ENCODE results near the gene CHST3.
A peak's percentile ranks its signal among the peaks of the same experiment; 100 is the strongest.
"Not testable (repeated sequence)": the region's sequence is repeated elsewhere in the genome, so short reads cannot be mapped to it uniquely, and the experiment has no call there.

The CHST3 gene

DNA sequence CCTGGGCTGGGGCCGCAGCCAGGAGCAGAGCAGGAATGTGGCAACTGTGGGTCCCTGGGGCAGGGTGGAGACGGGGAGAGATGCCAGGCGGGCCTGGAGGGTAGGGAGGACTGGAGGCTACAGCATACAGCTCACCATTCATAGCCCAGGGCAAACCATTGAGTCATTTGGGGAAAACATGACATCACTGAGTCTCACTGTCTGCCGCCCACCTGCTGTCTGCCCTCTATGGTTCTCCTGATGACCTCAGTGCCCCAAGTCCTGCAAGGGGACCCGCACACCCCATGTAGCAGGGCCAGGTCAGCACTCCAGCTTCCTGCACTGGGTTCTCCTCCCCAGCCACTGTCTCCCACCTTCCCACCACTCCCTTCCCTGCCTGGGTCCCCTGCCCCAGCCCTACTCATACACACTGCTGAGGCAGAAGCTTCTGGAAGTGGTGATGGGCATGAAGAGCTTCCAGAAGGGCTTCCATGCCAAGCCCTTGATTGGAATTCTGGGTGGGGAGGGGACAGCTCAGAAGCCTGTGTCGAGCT, 10.4 kb downstream of the CHST3 start:
- no peak for DNase-seq

DNA sequence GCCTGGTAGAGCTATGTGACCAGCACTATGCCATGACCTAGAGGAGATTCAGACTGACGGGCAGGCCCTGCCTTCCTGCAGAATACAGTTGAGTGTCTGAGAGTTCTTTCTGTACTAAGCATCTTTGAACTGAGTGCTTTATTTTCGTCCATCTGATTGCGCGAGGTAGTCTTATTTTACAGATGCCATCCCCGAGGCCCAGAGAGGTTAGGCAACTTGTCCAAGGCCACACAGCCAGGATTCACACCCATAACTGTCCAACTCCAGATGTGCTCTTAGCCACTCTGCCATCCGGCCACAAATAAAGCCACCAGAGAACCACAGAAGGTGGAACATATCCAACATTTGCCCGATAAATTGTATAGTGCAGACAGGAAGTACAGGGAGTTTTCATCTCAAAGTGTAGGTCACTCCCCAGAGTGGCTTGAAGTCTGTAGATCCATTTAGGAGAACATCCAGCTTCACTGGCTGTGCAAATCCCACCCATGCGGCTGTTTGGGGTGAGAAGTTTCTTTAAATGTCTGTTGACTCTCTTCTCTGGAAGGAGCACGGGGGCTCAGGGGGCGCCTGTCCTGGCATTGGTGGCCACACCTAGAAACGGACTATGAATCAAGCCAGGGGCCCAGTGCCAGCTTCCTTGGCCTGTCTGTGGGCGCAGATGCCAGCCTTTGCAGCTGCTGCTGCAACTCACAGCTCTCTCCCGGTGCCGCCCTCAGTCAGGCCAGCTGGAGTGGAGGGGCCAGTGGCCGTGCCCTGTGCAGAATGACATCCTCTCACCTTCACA, 11.1 kb downstream of the CHST3 start:
- no peak for DNase-seq

DNA sequence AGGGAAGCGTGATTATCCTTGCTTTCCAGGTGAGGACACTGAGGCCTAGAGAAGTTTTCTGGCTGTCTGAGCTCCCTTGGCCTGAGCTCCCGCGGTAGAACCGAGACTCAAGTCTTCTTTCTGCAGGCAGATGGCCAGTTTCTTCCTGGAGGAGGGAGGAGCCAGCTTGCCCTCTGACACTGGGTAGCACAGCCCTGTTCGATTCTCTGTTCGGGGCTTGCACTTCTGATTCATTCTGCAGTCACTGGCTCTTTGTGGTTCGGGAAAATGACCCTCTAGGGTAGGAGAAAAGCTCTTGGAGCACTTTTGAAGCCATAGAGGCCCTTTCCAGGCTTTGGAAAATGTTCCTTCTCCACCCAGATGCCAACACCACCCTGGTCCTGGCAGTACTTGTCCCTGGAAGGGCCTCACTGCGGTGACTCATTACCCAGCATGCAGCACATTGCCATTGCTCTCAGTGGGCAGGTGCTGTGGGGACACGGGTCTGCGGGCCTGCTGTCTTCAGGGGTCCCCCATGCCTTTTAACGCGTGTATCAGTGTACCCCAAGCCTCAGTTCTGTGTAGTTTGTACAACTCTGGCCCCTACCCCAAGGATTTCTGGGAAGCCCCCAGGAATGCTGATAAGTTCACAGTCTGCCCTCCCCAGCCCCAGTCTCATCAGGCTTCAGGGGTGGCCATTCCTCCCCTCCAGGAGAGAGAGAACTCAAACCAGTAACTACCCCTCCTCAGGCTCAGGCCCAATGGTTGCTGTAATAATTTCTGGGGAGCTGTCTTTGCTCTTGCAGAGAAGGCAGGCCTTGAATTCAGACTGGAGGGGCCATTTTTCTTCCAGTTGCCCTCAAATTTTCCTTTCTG, 11.9 kb downstream of the CHST3 start:
- DNase-seq = peak; percentile 47

DNA sequence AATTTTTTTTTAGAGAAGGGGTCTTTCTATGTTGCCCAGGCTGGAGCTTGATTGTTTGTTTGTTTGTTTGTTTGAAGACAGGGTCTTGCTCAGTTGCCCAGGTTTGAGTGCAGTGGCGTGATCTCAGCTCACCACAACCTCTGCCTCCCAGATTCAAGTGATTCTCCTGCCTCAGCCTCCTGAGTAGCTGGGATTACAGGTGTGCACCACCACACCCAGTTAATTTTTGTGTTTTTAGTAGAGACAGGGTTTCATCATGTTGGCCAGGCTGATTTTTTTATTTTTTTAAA, 13.4 kb downstream of the CHST3 start:
- DNase-seq = not testable (repeated sequence)

DNA sequence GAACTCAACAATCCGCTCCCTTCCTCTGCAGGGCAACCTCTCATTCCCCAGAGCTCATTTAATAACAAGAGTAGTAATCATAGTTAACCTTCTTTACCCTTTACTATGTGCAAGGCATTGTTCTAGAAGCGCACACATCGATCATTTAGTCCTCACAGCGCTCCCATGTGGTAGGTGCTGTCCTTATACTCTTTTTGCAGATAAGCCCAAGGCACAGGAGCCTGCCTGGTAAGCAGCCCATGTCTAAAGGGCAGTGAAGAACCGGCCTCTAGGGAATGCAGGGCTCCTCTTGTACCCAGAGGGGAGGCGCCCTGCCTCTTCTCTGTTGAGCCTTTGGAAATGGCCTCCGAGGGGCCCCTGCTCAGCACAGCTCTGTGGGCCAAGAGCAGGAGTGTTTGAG, 14.3 kb downstream of the CHST3 start:
- peak; percentile 28 for DNase-seq

DNA sequence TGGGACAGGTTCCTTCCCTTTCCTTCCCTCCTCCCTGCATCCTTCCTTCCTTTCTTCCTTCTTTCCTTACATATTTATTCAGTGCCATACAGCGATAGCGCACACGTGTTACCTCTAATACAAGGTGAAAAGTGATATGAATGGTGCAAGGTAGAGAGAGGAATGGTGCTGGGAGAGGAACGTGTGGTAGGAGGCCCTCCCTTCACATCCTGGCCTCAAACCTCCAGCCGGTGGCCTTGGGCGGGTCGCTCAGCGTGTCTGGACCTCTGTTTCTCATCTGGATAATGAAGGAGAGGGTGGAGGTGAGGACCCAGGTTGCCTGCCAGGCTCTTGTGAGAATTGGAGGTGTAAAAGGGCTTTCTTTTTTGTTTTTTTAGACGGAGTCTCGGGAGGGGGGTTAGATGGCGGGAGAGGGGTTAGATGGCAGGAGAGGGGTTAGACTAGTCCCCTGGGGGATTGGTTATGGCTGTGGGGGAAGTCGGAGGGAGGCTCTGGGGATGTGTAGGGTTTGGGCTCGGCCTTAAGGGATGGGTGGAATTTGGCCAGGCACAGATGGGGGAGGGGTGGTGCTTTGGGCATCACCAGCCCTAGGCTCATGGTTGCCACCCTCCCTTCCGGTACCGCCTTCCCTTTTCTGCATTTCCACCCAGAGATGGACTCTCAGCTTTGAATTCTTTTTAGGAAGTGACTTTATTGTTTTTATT, 14.9 kb downstream of the CHST3 start:
- DNase-seq = no peak

DNA sequence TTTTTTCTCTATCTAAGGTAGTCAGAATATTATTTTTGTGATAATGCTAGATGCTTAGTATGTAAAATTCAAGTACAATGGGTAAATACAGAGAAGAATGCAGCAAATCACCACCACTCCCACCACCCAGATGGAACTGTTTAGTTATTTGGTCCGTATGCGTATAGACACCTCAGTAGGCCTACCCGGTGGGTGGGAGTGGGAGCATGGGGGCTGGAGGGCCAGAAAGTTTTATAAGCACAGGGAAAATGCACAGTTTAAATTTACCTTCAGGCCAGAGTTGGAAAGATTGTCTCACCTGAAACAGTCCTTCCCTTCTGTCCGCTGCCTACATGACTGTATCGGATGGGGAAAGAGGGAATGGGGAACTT, 15.5 kb downstream of the CHST3 start:
- DNase-seq = no peak

DNA sequence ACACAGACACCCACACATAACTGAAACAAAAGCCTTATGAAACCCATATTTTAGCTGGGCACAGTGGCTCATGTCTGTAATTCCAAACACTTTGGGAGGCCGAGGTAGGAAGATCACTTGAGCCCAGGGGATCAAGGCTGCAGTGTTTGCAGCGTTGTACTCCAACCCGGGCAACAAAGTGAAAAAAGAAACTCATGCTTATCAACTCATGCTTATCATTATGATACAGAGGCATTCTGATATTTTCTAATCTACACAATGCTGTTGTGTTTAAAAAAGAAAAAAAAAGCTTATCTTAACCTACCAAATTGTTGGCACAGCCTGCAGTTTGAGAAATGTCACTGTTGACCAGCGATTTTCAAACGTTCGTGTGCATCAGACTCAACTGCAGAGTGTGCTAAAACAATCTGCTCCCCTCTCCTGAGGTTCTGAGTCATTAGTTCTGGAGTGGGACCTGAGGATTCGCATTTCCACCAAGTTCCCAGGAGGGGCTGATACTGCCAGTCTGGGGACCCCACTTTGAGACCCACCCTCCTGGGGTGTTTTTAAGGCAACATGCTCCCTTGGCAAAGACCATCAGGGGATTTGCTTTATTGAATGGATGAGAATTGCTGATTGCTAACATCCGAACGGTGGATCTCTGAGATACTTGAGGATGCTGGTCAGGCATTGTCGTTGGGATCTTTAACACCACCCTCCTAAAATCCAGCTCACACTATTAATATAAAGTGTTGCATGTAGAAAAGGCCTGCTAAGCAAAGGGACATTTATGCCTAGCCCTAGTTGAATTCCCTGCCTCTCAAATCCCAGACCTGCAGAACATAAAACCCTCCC, 16.2 kb downstream of the CHST3 start:
- DNase-seq = peak; percentile 25

DNA sequence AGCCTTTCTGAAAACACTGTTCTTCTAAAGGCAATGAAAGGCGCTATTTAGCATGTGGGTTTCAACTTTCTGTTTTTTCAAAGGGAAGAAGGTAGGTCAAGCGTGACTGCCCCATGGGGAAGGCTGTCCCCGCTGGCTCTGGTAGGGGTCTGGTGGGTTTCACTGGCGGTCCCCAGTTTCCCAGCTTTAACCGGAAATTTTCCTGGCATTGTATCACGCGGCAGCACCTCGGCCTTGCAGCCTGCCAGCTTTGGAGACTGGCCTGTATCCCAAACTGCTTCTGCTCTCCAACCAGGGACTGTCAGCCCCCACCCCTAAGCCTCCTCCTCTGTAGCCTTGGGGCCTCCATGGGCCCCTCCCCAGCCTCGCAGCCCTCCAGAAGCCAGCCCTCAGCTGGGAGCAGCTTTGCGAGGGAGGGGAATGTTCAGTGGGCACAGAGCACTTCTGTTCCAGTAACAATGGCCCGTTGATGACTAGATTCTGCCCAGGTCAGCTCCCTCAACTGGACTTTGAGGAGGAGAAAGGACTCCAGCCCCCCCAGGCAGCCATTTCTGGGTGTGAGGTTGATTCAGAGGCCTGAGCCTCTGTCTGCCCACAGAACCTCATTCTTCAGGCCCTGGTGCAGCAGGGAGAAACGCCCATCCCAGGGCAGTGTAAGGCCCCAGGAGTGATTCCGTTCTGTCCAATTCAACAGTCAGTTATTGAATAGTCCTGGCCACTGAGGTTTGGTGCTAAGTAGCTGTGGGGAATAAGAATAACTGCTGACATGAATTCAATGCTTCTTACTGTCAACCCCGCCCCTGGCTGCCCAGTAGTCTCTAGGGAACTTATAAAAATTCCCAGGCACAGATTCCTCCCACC, 17.1 kb downstream of the CHST3 start:
- peak; percentile 80 for DNase-seq

DNA sequence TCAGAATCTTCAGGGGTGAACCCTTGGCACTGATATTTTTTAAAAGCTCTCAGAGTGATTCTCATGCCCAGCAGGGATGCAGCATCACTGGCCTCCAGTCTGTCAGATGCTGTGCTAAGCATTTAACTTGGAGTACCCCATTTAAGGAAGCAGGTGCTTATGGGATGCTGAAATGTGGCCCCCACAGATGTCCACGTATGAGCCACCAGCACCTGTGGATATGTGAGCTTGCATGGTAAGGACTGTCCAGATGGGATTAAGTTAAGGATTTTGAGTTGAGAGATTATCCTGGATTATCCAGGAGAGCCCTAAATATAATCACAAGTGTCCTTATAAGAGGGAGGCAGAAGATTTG, 17.7 kb downstream of the CHST3 start:
- peak; percentile 21 for DNase-seq

DNA sequence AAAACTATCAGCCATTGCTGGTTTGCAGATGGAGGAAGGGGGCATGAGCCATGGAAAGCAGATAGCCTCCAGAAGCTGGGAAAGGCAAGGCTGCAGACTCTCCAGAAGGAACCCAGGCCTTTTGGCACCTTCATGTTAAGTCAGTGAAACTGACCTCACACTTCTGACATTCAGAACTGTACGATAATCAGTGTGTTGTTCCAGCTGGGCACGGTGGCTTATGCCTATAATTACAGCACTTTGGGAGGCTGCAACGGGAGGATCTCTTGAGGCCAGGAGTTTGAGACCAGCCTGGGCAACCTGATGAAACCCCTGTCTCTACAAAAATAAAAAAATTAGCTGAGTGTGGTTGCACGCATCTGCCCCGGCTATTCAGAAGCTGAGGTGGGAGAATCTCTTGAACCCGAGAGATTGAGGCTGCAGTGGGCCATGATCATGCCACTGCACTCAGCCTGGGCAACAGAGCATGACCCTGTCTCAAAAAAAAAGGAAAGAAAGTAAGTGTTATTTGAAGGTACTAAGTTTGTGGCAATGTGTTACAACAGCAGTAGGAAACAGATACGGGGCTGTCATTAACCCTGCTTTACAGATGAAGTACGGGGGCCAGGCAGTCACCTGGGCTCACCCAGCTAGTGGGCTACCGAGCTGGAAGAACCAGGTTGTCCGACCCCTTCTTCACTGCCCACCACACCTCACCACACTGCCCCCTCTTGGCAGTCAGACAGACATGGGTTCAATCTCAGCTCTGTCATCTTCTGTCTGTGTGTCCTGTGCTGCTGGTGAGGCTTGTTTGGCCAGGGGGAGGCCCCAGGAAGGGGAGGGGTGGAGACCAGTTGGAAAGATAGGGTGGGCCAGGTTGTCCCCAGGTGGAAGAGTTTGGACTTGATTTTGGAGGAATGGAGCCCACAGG, 18.3 kb downstream of the CHST3 start:
- no peak for DNase-seq

DNA sequence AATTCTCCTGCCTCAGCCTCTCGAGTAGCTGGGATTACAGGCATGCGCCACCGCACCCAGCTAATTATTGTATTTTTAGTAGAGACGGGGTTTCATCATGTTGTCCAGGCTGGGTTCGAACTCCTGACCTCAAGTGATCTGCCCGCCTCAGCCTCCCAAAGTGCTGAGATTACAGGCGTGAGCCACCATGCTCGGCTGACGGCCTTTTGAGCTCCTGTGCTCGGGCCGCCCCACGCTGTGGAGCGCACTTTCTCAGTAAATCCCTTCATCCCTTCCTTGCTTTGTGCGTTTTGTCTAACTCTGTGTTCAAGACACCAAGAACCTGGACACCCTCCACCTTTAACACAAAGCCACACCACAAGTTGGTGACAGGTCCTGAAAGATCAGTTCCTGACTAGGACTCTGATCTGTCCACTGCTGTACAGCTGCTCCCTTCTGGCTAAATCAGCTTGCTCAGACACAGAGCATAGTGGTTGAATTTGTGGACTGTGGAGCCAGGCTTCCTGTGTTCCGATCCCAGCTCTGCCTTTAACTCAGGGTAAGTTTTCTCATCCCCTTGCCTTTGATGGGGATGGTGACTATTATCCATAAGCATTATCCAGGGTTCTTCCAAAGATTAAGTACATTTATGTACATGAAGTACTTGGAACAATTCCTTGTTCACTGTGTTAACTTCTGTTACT, 20.1 kb downstream of the CHST3 start:
- no peak for DNase-seq

DNA sequence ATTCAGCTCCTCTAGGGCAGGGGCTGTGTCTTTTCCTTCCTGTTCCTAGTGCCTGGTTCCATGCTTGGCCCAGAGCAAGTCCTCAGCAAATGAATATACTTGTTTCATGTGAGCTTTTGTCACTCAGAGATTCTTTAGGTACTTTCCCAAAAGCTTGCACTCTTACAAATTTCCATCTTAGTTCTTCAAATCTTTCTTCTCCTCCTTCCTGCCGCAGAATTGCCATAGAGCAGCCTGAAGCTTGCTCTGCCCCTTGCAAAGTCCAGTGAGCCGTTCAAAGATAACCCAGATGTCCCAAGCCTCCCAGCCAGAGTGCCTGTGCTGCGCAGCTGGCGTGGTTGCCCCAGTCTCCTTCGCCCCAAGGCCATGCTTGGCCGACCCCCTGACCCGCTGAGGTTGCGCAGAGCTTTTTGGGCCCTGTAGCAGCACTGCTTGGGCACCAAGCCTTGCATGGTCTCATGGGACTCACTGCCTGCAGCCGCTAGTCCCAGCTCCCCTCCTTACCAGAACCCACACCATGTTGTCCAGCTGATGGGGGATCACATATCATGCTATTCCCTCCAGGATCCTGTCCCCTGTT, 20.7 kb downstream of the CHST3 start:
- no peak for DNase-seq

DNA sequence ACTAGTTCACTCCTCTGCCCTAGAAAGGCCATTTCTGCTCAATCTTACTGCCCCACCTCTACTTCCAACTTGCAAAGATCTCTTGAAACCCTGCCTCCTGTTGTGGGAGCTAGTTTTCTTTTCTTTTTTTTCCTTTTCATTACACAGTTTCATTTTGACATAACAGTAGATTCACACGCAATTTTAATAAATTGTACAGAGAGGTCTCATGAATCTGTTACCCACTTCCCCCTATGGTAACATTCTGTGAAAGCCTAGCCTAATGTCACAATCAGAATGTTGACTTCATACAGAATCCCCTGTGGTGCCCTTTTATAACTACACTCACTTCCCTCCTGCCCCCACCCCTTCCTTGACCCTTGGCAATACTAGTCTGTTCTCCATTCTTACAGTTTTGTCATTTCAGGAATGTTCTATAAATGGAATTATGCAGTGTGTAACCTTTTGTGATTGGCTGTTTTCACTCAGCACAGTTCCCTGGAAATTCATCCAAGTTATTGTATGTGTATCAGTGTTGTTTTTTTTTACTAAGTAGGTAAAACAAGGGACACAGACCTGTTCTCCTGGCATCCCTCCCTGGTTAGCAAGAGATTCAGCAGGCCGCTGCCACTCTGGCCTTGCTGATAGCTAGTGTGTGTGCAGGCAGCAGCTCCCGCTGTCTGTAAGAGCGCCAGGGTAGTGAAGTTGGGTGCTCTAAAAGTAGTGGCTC, 21.5 kb downstream of the CHST3 start:
- DNase-seq = peak; percentile 19

DNA sequence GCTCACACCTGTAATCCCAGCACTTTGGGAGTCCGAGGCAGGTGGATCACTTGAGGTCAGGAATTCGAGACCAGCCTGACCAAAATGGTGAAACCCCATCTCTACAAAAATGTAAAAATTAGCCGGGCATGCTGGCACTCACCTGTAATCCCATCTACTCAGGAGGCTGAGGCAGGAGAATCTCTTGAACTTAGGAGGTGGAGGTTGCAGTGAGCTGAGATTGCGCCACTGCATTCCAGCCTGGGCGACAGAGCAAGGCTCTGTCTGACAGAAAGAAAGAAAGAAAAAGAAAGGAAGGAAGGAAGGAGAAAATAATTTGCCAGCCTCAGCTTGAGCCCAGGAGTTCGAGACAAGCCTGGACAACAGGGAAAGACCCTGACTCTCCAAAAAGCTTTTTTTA, 24.7 kb downstream of the CHST3 start:
- DNase-seq = not testable (repeated sequence)

DNA sequence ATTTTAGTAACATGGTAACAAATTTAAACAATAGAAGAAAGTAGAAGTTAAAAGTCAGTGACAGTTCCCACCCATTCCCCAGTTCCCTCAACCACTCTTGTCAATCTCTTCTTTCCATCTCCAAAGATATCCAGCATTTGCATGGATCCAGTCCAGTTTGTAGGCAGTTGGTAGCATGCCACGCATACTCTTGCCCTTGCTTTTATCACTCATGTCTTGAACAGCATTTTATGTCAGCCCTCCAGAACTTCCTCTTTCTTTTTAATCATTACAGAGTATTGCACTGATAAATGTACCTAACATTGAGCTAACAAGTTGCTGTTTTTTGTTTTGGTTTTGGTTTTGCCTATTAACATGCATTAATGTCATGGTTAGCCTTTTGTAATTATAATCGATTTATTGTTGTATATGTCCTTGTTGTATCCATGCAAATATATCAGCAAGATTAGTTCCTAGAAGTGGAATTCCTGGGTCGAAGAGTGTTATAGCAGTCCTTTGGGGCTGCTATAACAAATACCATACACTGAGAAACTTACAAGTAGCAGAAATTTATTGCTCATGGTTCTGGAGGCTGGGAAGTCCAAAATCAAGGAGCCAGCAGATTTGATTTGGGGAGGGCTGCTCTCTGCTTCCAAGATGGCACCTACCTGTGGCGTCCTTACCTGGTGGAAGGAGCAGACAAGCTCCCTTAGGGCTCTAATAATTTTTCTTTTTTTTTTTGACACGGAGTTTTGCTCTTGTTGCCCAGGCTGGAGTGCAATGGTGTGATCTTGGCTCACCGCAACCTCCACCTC, 25.7 kb downstream of the CHST3 start:
- DNase-seq = no peak

DNA sequence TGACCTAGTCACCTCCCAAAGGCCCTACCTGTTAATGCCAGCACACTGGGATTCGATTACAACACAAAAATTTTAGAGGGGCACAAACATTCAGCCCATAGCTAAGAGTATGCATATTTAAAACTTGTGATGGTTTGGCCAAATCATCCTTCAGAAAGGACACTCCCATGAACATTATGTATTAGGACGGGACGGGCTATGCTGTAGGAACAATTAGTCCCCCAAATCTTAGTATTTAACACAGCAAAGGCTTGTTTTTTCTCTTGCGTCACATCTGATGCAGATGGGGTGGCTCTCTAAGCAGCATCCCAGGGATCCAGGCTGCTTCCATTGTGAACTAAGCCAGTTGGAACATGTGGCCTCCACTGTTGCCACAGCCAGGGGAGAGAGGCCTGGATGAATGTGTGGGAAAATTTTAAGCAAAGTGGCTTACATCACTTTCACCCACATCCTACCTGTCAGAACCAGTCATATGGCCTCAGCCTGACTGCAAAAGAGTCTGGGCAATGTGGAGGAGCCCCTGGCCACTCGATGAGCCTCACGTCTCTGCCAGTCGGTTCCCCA, 26.6 kb downstream of the CHST3 start:
- DNase-seq = no peak

DNA sequence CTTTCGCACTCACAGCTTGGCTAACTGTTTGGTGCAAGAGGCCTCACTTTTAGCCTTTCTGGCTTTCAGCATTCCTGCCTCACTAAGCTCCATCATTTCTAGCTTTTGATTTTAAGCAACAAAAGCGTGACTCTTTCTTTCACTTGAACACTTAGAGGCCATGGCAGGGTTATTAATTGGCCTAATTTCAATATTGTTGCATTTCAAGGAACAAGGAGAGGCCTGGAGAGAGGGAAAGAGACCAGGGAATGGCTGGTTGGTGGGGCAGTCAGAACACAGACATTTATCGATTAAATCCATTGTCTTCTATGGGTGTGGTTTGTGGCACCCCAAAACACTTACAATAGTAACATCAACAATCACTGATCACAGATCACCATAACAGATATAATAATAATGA, 31.3 kb downstream of the CHST3 start:
- no peak for DNase-seq
